Activated naive CD4-positive, alpha-beta T cell treated with anti-CD3 and anti-CD28 coated beads, Interleukin-2, amount 50 U/mL, for 72 hours (primary cell): ENCODE data around the gene DPP3. TPM values are rescaled to one million over a fixed set of nuclear protein-coding genes. Genes with fewer than 3 reads are reported as not detected.

ENCODE experiments used
- ATAC-seq, 2 donors: fragments of 150-1000 bp; cut with Tn5 transposase; 2 replicates each; pipeline ENCODE4 v1.10.0; 2021; ENCODE audit warnings: mild to moderate bottlenecking in 2 of 2, moderate library complexity in 2 of 2
- DNase-seq, 2 donors: peaks; one replicate each; pipeline ENCODE4 v3.0.0; 2021 to 2022; ENCODE audit warnings: low spot score in 2 of 2
- H3K27ac Mint-ChIP-seq, 2 donors: one replicate each; pipeline ENCODE4 v1.8.0; 2022; ENCODE audit warnings: mild to moderate bottlenecking in 2 of 2, mixed read lengths in 2 of 2
- H3K36me3 Mint-ChIP-seq, 2 donors: one replicate each; pipeline ENCODE4 v1.8.0; 2022; ENCODE audit warnings: mixed read lengths in 2 of 2
- H3K9me3 Mint-ChIP-seq, 2 donors: one replicate each; pipeline ENCODE4 v1.8.0; 2022; ENCODE audit warnings: mixed read lengths in 2 of 2
- total RNA-seq, 2 donors: library from RNA; stranded (reverse); gene quantifications; one replicate each; pipeline ENCODE4 v1.2.3, GENCODE V29; 2022

DPP3 gene
- total RNA-seq, 2 donors from 2014 or later = 60.4 to 96.4 TPM

DNA sequence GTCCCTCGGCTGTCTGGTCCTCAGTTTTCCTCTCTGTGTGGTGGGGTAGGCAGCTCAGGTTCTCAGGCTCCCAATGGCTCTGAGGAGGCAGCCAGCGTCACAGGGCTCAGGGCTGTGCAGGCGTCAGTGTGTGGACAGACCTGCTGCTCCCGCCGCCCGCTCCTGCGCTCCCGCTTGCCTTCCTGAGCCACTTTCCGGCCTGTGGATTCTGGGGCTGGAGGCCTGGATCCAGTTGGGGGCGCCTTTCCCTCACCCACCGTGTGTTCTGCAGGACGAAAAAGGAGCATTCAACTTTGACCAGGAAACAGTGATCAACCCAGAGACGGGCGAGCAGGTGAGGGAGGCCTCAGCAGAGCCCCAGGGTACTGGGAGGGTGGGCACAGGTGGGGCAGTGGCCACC, 14.7 kb downstream of the DPP3 start:
- Mint-ChIP-seq H3K27ac (no peak overlapping the region), H3K36me3 (peaks cover 5% of the 10 kb centered on the region in 2 donors), H3K9me3 (no peaks in the 10 kb centered on the region)
- DNase-seq (no peak), ATAC-seq (no peak)

DNA sequence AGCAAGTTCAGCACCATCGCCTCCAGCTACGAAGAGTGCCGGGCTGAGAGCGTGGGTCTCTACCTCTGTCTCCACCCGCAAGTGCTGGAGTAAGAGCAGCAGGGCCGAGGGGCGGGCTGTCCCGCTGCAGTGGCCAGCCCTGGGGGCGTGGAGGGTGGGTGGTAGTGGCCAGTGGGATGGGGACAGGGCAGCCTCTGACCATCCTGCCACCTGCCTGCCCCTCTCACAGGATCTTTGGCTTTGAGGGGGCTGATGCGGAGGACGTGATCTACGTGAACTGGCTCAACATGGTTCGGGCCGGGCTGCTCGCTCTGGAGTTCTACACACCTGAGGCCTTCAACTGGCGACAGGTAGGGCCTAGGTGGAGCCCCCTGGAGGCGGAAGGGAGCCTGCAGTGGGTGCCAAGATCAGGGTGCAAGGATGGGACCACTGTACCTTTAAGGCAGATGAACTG, 15.2 kb downstream of the DPP3 start:
- no peak for ATAC-seq
- peak in 1 of 2 donors; percentile 40 for DNase-seq

DNA sequence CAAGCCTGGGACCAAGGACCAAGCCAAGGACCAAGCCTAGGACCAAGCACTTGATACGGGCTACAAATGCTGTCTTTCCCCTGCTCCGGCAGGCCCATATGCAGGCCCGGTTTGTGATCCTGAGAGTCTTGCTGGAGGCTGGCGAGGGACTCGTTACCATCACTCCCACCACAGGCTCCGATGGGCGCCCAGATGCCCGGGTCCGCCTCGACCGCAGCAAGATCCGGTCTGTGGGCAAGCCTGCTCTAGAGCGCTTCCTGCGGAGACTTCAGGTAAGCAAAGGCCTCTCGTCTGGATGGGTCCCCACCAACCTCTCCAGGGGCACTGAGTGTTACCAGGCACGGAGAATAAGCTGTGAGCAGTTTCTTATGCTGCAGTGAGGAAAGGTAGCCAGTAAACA, 17.0 kb downstream of the DPP3 start:
- DNase-seq = no peak
- Mint-ChIP-seq H3K9me3 (no peaks in the 10 kb centered on the region), H3K27ac (no peak overlapping the region), H3K36me3 (peaks cover 5% of the 10 kb centered on the region in 2 donors)
- no peak for ATAC-seq

More for the DNA sequence above, 15.2 kb downstream of the DPP3 start:
- peaks cover 5% of the 10 kb centered on the region in 2 donors for H3K36me3 Mint-ChIP-seq
- no peak overlapping the region for H3K27ac Mint-ChIP-seq
- H3K9me3 Mint-ChIP-seq = no peaks in the 10 kb centered on the region

DNA sequence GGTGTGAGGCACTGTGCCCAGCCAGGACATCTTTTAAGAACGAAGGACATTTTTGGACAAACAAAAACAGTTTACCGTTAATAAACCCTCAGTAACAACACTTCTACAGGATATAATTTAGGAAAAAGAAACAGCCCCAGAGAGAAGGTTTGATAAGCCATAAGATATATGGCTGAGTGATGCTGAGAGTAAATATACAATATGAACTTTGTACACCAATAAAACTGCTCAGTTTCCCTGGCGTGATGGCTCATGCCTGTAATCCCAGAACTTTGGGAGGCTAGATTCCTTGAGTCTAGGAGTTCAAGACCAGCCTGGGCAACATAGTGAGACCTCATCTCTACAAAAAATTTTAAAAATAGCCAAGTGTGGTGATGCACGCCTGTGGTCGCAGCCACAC, 18.3 kb downstream of the DPP3 start:
- ATAC-seq (no peak), DNase-seq (no peak)
- Mint-ChIP-seq H3K36me3 (peaks cover 5% of the 10 kb centered on the region in 2 donors), H3K9me3 (no peaks in the 10 kb centered on the region), H3K27ac (no peak overlapping the region)

DNA sequence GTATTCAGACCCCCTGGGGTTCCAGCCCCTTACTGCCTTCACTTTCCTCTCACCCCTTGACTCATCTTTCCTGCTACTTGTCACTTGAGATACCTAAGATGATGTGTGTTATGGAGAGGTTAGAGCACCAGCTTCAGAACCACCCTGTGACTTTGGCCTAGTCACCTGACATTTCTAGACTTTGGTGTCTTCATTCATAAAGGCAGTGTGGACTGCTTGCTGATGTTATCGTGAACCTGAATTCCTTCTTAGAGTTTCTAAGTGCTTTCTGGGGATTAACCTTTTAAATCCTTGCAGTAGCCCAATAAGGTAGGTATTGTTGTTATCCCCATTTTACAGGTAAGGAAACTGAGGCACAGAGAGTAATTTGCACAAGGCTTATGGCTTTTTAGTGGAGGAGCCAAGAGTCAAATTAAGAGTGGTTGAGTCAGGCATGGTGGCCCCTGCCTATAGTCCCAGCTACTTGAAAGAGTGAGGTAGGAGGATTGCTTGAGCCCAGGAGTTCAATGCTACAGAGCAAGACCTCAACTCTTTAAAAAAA, 25.1 kb downstream of the DPP3 start:
- ATAC-seq = no peak
- DNase-seq = no peak
- Mint-ChIP-seq H3K36me3 (peaks cover 0 to 5% of the 10 kb centered on the region in 2 donors), H3K27ac (peak overlapping the region in 1 of 2 donors; percentile 50), H3K9me3 (no peaks in the 10 kb centered on the region)

DNA sequence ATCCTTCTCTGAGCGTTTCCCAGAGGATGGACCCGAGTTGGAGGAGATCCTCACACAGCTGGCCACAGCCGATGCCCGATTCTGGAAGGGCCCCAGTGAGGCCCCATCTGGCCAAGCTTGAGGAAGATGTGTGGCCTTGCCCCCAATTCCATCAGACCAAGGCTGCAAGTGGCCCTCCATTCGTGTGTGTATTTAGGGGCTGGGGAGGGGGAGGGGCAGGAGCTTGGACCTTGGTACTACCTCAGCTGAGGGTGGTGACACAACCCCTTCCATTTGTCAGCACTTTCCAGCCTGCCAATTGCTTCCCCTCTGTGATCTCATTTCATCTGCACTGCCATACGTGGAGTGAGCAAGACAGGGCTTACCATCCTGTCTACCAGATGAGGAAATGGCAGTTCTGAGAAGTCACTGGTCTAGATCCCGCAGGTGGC, 28.9 kb downstream of the DPP3 start:
- Mint-ChIP-seq H3K27ac (peak overlapping the region in 1 of 2 donors; percentile 44), H3K36me3 (peaks cover 0 to 5% of the 10 kb centered on the region in 2 donors), H3K9me3 (no peaks in the 10 kb centered on the region)
- DNase-seq (no peak), ATAC-seq (no peak)

DNA sequence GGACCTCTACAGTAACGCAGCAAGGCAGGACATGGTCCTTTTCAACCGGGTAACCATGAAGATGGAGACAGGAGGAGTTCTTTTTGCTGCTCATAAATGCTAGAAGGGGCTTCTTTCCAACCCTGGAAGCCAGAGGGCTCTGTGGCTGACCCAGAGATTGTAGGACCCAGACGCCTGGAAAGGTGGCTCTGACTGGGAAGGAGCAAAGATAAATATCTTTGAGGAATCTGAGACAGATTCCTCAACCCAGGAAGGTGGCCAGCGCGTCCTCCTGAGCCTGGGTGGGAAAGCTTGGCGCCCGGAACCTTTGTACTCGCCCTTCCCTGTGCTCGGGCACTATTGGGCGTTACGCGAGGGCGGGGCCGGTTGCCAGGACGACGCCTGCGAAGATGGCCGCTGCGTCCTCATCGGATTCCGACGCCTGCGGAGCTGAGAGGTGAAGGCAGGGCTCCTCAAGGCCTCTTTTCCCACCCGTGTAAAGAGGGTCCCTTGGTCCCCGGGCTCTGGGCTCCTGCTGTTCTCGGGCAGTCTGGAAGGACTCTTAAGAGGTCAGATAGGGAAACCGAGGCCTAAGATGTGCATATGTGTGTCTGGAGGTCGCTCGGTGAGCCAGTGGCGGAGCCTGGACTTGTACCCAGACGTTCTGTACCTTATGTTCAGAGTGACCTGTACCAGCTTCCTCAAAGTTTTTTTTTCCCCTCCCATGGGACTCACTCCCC, 30.2 kb downstream of the DPP3 start, which contains the start of gene BBS1:
TSS of gene BBS1 (plus strand) at position 365 of the 719 bp plus-strand sequence. CDS start at position 390, 25 bp downstream.
- H3K36me3 Mint-ChIP-seq = peaks cover 0 to 5% of the 10 kb centered on the region in 2 donors
- peak; percentile 97 to 99 for ATAC-seq
- H3K27ac Mint-ChIP-seq = peak within 1 kb of the TSS; percentile 71 to 85

DNA sequence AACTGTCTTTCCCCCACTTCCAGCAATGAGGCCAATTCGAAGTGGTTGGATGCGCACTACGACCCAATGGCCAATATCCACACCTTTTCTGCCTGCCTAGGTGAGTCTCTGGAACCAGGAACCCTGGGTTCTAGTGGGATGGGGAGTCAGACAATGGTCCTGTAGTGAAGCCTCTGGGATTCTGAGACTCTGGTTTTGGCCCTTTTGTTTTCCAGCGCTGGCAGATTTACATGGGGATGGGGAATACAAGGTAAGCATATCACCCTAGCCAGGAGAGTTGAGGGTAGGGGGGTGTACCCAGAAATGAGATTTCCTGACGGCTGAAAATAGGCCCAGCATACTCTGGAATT, 30.7 kb downstream of the DPP3 start:
- Mint-ChIP-seq H3K36me3 (peaks cover 0 to 5% of the 10 kb centered on the region in 2 donors), H3K9me3 (no peaks in the 10 kb centered on the region), H3K27ac (peak overlapping the region; percentile 71 to 85)
- ATAC-seq (no peak), DNase-seq (no peak)

More for the DNA sequence above, 30.2 kb downstream of the DPP3 start, which contains the start of gene BBS1:
- H3K9me3 Mint-ChIP-seq = no peaks in the 10 kb centered on the region
- DNase-seq = peak; percentile 78 to 88

DNA sequence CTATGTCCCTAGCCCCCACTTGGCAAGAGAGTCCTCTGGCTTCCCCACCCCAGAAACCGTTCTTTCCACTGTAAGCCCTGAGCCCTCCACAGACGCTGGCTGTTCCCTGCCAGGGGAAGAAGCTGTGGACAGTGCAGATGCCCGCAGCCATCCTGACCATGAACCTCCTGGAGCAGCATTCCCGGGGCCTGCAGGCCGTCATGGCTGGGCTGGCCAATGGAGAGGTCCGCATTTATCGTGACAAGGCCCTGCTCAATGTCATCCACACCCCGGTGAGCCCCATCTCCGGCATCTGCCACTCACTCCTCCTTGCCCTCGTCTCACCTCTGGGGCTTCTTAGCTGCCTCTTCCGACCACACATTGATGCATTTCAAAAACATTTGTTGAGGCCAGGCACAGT, 43.4 kb downstream of the DPP3 start:
- no peak for ATAC-seq
- no peak for DNase-seq
- Mint-ChIP-seq H3K36me3 (no peaks in the 10 kb centered on the region), H3K27ac (no peak overlapping the region), H3K9me3 (no peaks in the 10 kb centered on the region)

DNA sequence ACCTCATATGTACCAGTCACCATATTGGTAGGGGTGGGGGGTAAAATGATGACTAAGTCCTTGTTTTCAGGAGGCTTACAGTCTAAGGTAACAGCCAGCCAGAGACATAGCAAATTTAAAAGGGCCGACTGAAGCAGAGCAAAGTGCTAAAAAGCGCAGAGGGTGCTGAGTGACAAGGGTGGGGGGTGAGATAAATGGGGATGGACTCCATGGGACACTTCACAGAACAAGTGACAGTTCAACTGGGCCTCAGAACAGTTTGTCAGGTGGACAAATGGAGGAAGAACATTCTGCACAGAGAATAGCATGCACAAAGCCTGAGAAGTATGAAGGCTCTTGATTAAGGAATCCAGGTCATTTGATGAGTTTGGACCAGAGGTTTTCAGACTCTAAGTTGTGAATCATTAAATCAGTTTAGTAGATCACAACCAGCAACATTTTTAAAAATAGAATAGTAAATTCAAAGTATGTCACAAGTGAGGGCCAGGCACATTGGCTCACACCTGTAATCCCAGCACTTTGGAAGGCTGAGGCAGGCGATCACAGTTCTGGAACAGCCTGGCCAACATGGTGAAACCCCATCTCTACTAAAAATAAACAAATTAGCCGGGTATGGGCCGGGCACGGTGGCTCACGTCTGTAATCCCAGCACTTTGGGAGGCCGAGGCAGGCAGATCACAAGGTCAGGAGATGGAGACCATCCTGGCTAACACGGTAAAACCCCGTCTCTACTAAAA, 44.2 kb downstream of the DPP3 start:
- H3K36me3 Mint-ChIP-seq = no peaks in the 10 kb centered on the region
- no peak overlapping the region for H3K27ac Mint-ChIP-seq
- no peaks in the 10 kb centered on the region for H3K9me3 Mint-ChIP-seq
- ATAC-seq (no peak), DNase-seq (no peak)

DNA sequence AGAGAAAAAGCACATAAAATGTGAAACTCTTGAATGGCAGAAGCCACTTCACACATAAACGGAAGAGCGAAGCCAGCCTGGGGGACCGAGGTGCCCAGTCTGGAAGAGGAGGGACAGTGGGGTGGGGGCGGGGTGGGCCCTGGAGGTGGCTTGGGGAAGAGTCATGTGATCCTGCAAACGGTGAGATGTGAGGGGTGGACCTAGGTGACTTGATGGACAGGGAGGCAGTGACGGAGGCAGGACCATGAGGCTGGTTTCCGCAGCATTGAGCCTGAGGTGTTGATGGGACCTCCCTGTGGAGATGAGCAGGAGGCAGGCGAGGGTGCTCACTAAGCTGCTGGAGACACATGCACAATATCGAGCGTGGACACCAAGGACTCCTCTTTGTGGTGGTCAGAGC, 48.8 kb downstream of the DPP3 start:
- peak overlapping the region in 1 of 2 donors; percentile 5 for H3K27ac Mint-ChIP-seq
- H3K36me3 Mint-ChIP-seq = no peaks in the 10 kb centered on the region
- H3K9me3 Mint-ChIP-seq = no peaks in the 10 kb centered on the region
- DNase-seq = no peak
- ATAC-seq = no peak

DNA sequence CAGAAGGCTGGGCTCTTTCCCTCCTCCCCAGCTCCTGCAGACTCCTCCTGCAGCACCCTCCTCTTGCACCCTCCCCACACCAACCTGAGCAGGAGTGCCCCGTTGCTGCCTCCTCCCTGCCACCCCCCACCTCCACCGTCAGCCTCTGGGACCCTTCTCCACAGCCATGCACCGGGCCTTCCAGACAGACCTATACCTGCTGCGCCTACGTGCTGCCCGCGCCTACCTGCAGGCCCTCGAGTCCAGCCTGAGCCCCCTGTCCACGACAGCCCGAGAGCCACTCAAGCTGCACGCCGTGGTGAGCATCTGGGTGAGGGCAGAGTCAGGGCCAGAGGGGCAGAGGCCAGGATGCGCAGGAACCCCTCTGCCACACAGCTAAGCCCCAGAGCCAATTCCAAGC, 49.4 kb downstream of the DPP3 start:
- H3K27ac Mint-ChIP-seq = no peak overlapping the region
- no peaks in the 10 kb centered on the region for H3K36me3 Mint-ChIP-seq
- ATAC-seq (no peak), DNase-seq (no peak)
- H3K9me3 Mint-ChIP-seq = no peaks in the 10 kb centered on the region

DNA sequence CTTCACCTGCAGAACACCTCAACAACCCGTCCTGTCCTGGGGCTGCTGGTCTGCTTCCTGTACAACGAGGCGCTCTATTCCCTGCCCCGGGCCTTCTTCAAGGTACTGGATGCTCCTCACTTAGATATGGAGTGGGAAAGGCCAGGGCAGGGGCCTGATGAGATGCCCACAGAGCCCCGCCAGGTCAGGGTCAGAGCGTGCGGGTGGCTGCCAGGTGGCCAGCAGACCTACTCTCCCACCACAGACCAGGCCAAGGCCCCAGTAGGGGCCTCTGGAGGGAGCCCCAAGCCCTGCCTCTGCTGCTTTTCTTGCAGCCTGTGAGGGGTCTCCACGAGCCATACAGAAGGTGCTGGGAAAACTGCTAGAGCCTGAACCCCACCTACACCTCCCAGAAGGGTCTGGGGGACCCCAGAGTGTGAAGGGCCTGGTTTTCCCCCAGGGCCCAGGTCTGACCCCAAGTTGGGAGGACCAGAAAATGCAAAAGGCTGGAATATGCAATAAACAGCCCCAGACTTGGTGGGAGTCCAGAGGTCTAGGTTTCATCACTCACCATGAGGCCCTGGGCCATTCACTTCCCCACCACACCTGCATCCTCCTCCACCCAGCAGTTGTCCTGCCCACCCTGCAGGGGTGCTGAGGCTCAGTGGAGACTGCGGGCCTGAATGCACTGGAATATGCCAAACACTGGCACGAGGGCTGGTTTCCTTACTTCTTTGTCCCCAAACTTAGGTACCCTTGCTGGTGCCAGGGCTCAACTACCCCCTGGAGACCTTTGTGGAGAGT, 50.9 kb downstream of the DPP3 start:
- DNase-seq (no peak), ATAC-seq (no peak)
- H3K36me3 Mint-ChIP-seq = no peaks in the 10 kb centered on the region
- H3K27ac Mint-ChIP-seq = no peak overlapping the region
- no peaks in the 10 kb centered on the region for H3K9me3 Mint-ChIP-seq

DNA sequence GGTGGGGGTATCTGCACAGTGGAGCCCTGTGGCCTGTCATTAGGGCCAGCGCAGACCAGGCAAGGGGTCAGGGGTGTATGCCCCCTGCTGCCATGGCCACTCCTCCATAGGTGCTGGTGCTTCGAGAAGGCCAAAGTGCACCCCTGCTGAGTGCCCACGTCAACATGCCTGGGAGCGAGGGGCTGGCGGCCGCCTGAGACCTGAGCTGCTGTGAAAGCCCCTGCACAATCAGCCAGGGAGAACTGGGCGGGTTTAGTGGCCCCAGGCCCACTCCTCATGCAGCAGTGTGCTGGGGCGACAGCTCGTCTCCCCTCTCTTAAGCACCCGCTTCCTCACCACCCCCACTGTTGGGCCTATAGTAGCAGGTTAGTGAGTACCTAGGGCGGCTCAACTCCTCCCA, 51.6 kb downstream of the DPP3 start:
- DNase-seq (no peak), ATAC-seq (no peak)
- H3K9me3 Mint-ChIP-seq = no peaks in the 10 kb centered on the region
- H3K27ac Mint-ChIP-seq = peak overlapping the region in 1 of 2 donors; percentile 24
- no peaks in the 10 kb centered on the region for H3K36me3 Mint-ChIP-seq

DNA sequence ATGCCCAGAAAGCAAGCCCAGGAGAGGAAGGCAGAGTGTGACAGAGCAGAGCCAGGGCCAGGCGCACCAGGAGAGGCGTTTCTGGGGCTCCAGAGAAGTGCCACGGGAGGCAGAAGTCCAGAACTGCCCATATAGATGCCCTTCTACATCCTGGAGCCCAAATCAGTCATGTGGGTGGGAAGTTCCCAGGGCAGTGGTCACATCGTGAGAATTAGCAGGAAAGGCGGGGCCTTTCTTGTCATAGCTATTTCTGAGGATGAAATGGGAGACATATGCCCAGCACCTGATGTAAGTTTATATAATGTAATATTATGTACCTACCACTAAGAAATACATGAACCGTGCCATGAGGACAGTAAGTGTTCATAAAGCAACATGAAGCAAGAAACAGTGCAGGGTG, 52.5 kb downstream of the DPP3 start:
- Mint-ChIP-seq H3K27ac (peak overlapping the region; percentile 30 to 48), H3K36me3 (no peaks in the 10 kb centered on the region), H3K9me3 (no peaks in the 10 kb centered on the region)
- no peak for ATAC-seq
- no peak for DNase-seq

DNA sequence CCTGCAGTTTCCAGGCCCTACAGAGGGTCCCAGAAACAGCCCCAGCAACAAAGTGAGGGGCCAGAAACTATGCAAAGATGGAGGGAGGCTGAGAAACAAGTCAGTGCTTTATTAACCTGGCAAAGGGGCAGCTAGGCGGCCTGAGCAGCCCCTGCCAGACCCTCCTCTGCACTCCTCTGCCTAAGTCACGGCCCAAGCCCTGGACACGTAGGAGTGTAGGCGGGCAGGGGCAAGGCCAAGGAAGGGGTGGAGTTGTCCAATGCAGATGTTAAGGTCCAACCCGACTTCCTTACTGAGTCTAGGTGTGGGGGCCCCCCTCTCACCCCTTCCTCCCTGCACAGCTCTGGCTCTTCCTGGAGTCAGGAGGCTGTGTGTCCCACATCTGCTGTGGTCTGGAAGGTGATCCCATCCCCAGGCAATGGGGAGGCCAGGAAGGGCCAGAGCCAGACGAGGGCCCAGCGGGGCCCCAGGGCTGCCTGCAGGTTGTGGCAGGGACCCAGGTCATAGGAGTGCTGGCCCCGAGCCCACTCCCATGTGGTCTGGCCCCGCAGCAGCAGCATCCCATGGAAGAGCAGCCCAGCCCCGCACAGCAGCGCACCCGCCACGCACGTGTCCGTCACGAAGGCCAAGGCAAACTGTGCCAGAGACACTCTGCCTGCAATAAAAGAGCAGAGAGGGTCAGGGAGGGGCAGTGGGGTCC, 59.1 kb downstream of the DPP3 start:
- DNase-seq (no peak), ATAC-seq (no peak)
- Mint-ChIP-seq H3K36me3 (no peaks in the 10 kb centered on the region), H3K9me3 (no peaks in the 10 kb centered on the region), H3K27ac (peak overlapping the region in 1 of 2 donors; percentile 46)
